ENCODE results near the gene FYB2.

- TF ChIP-seq CTCF (IDR thresholded peaks at IDR 0.05; ENCODE audit: low read depth, low read length, poor library complexity, severe bottlenecking) (no peak), EZH2phosphoT487 (IDR thresholded peaks at IDR 0.05; ENCODE audit: borderline replicate concordance, low read length) (no peak)
These were observed 31.7 kb upstream of the FYB2 start for GRCh38 chr1:56850922-56851321.
